SHP77 treated with DMSO at 0.1 percent for 48 hours (cell line): Measurements from ENCODE around the gene TOP1.
"Not testable (repeated sequence)": the region's sequence is repeated elsewhere in the genome, so short reads cannot be mapped to it uniquely, and the experiment has no call there.

Source experiments
- DNase-seq: peaks from one replicate; lab custom pipeline; 2025; lab: John Stamatoyannopoulos, UW

TOP1 gene

DNA sequence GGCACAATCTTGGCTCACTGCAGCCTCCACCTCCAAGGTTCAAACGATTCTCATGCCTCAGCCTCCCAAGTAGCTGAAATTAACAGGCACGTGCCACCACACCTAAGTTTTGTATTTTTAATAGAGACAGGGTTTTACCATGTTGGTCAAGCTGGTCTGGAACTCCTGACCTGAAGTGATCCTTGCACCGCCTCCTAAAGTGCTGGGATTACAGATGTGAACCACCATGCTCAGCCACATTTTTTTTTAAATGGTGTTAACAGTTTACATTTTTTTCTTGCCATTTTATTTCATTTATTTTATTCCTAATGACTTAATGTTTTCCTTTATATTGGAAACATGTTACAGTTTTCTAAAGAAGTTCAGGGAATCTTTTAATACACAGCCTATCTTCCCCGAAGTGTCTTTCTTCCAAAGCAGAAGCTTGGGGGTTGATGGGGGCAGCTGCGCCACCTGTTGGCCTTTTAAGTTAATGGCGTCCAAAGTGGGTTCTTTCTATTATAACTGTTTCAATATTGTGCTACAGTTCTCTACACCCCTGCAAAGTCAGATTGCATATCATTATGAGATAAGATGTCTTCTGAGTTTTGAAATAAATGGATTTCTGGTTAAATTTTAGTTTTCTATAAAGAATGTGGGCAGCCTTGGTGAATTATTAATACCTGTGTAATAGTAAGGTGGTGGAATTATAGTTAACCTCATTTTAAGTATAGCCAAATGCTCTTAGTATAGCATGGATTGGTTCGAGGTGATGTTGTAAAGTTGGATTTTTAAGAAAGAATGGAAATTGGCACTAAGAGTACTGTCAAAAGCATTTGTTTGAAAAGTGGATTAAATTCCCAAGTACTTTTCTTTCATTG lies 66.7 kb downstream of the TOP1 start:
- peak; percentile 11 for DNase-seq

- no peak for DNase-seq
Observed at GRCh38 chr20:41098703-41099250, 70.2 kb downstream of the TOP1 start.

GRCh38 chr20:41100001-41100480 lies 71.4 kb downstream of the TOP1 start:
- no peak for DNase-seq

DNA sequence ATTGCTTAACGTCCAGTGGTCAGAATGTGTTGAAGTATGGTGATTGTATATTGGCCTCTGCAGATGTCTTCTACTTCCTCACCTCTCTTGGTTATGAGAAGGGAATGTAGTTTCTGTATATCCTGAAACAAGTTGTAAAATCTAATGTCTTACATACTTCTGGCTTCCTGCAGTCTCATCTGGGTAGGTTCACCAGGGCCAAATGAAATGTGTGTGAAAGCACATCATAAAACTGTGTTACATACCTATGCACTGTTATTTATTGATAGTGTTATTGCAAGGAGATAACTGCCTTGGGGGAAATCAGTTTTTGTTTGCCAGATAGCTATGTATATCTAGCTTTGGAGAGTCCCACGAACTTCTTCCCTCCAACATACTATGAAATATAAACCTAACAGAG lies 73.0 kb downstream of the TOP1 start:
- no peak for DNase-seq

DNA sequence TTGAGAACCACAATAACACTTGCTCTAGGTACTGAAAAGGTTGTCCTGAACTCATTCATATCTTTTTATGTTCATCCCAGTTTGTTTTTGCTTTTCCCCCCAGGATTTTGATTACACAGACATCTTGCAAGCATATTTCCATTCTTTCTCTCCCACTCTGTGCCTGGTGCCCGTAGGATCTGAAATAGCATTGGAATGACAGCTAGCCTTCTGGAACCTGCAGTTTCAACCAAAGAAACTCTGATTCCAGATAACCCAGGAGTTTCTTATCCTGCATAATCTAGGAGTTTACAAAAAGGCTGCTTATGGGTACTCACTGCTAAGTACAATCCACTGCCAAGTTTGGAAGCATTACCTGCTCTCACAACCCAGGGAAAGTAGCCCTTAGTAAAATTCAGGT lies 79.9 kb downstream of the TOP1 start:
- no peak for DNase-seq

DNA sequence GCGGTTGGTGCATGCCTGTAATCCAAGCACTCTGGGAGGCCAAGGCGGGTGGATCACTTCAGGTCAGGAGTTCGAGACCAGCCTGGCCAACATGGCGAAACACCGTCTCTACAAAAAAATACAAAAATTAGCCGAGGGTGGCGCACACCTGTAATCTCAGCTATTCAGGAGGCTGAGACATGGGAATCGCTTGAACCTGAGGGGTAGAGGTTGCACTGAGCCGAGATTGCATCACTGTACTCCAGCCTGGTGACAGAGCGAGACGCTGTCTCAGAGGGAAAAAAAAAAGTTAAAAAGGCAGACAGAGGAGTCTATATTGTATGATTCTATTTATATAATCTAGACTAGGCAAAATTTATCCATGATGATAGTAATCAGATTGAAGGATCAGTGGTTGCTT lies 81.4 kb downstream of the TOP1 start:
- no peak for DNase-seq

DNA sequence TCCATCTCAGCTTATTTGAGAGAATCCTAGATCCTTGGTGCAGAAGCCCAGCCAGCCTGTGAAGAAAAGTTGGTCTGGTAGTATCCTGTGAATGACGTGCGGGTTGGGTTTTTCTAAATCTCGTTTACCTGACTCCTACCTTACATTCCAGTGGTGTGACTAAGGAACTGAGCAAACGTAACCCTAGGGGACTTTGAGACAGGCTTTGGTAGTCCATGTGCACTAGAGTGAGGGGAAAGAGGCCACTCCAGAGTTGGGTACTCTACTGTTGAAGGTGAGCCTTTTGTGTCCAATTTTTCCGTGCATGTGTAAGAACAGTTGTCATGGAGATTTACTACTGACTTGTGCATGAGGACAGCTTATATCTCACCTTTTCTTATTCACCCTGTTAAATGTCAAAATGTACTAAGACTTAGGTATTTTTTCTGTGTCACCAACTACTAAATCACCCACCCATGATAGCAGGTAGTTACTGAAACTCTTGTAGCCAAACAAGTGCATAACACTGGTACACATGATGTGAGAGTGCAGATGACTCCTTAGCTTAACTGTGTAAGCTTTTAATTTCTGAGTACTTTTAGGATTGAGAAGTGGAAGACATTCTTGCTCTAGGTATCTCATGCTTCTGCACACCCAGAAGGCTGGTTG lies 82.4 kb downstream of the TOP1 start:
- no peak for DNase-seq

DNA sequence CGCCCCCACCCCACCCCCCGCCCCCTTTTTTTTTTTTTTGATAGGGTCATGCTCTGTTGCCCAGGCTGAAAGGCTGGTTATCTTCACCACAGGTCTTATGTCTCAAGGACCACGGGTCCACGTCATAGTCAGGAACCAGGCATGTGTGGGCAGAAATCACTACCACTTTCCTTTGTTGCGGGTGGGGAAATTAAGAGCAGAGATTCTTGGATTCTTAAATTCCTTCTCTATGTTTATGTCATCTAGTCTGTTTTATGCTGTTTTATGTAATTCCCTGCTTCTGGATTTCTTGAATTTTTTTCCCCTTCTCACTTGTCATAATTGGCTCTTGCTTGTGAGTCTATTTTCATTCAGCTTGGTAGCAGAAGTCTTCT lies 82.9 kb downstream of the TOP1 start:
- DNase-seq, result no peak

- no peak for DNase-seq
Observed at GRCh38 chr20:41116282-41116956, 87.8 kb downstream of the TOP1 start.

- DNase-seq, result not testable (repeated sequence)
Observed at GRCh38 chr20:41118159-41118558, 89.5 kb downstream of the TOP1 start.

DNA sequence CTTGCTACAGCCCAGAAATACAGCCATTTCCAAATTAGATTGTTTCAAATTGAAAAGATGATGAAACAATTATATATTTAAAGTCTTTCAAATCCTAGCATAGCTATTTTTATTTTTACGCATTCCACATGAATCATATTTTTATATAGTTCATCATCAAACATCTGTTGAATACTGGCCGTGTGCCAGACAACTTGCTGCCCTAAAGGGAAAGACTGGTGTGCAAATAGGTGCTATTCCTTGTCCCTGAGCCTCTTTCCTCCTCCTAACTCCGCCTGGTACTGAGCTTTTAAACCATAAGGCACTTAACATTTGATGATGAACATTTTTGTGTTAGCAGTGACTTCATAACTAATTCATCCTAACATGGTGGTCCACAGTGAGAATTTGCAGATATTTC lies 90.0 kb downstream of the TOP1 start:
- DNase-seq, result no peak

- no peak for DNase-seq
Observed at GRCh38 chr20:41119614-41120561, 91.3 kb downstream of the TOP1 start.

GRCh38 chr20:41121399-41121798 lies 92.8 kb downstream of the TOP1 start:
- no peak for DNase-seq

DNA sequence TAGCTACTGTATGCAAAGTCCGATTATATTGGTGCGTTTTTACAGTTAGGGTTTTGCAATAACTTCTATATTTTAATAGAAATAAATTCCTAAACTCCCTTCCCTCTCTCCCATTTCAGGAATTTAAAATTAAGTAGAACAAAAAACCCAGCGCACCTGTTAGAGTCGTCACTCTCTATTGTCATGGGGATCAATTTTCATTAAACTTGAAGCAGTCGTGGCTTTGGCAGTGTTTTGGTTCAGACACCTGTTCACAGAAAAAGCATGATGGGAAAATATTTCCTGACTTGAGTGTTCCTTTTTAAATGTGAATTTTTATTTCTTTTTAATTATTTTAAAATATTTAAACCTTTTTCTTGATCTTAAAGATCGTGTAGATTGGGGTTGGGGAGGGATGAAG lies 95.0 kb downstream of the TOP1 start:
- DNase-seq, result no peak

DNA sequence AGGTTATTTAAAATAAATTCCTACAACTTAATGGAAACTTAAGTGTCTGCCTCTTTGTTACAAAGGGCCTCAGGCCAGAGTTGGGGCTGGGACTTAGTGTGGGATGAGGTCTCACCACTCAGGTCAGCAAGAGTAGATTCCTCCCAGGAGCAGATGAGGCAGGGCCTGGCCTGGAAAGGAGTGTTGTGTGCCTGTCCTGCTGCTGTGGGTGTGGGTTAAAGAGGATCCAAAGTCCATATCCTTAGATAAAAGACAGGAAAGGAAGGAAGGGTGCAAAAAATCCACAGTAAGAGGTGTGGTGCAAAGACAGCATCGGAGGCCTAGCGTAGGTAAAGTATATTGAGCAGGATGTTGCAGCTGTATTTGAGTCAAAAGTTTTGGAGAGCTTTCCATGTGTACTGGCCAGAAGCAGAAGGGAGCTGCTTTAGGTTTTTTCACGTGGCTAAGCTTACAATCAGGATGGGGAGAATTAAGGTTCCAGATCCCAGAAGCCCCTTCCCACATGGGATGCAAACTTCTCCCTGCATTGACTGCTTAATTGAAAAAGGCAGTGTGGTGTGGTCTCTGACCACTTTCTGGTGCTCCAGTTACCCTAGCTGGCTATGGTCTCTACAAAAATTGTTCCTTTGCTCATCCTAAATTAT lies 96.0 kb downstream of the TOP1 start:
- no peak for DNase-seq

DNA sequence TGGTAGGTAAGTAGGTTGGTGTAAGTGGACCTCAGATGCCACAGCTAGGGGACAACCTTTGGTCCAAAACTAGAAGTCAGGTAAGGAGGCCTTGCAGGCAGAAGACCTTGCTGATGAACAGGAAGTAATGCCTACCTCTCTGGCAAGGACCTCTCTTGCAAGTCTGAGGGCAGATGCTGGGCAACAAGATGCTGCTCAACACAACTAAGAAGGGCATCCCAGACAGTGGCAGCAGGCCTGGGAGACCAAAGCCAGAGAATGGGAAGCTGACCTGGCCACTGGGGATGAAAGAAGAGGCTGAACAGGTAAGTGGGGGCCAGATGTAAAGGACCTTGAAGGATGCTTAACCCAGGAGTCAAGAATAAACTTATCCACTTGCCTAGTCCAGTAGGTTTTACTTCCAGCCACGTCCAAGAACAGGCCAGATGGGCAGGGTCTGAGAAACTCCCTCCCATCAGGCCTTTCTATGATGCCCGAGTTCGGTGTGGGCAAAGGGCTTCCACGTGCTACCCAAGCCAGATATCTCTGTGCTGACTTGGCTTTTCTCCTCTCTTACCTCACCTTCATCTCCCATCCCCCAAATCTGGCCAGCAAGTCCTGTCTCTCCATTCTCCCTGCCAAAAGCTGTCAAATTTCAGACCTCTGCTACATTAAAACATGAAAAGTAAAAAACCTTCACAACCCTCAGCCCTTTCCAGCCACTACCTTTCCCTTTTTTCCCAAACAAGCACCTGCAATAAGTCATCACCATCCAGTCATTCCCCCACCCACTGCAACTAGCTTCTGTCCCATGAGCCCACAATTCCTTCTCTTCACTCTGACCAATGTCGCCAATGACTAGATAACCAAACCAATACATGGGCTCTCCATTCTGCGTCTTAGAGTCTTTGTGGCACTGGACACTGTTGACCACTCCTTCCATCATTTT lies 97.2 kb downstream of the TOP1 start:
- no peak for DNase-seq

GRCh38 chr20:41126719-41127118 lies 98.1 kb downstream of the TOP1 start:
- DNase-seq, result no peak

- DNase-seq, result not testable (repeated sequence)
Observed at GRCh38 chr20:41128317-41128716, 99.7 kb downstream of the TOP1 start.

- no peak for DNase-seq
Observed at GRCh38 chr20:41131594-41132387, 103.2 kb downstream of the TOP1 start.
